ENCODE data around the gene MAP4K1.

DNA sequence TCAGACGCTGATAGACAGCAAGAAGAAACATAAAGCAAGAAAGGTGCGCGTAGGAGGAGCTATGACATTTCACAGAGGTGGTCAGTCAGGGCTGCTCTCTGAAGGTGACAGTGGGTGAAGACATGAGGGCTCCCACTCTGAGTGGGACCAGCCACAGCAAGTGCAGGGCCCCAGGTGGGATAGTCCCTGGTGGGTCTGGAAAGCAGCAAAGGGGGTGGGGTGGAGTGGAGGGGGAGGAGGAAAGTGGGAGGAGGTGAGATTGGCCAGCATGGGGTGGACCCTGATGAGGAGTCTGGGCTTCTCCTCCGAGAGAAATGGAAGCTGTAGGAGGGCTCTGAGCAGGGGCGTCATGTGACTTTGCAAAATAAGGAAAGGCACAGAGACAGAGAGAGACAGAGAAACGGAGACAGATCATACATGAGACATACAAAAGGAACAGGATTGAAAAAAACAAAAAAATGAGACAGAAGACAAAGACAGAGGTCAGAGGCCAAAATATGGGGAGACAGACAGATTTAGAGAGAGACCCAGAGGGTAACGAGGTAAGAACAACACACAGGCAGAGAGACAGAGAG lies 2.7 kb downstream of the MAP4K1 start:
- TF ChIP-seq, protein P1, sequence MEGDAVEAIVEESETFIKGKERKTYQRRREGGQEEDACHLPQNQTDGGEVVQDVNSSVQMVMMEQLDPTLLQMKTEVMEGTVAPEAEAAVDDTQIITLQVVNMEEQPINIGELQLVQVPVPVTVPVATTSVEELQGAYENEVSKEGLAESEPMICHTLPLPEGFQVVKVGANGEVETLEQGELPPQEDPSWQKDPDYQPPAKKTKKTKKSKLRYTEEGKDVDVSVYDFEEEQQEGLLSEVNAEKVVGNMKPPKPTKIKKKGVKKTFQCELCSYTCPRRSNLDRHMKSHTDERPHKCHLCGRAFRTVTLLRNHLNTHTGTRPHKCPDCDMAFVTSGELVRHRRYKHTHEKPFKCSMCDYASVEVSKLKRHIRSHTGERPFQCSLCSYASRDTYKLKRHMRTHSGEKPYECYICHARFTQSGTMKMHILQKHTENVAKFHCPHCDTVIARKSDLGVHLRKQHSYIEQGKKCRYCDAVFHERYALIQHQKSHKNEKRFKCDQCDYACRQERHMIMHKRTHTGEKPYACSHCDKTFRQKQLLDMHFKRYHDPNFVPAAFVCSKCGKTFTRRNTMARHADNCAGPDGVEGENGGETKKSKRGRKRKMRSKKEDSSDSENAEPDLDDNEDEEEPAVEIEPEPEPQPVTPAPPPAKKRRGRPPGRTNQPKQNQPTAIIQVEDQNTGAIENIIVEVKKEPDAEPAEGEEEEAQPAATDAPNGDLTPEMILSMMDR (IDR thresholded peaks at IDR 0.05; ENCODE audit: poor library complexity, severe bottlenecking) = no peak
- TF ChIP-seq POLR2AphosphoS5 (IDR thresholded peaks at IDR 0.05) (no peak), EP300 (conservative IDR thresholded peaks at IDR 0.05; ENCODE audit: poor library complexity, severe bottlenecking) (no peak), RAD21 (conservative IDR thresholded peaks at IDR 0.05) (no peak), EZH2 (IDR thresholded peaks at IDR 0.05; ENCODE audit: borderline replicate concordance, insufficient read depth, low read length, poor library complexity, severe bottlenecking) (no peak), SMC3 (conservative IDR thresholded peaks at IDR 0.05; ENCODE audit: poor library complexity) (no peak), MXI1 (conservative IDR thresholded peaks at IDR 0.05; ENCODE audit: poor library complexity, severe bottlenecking) (no peak)
